Memory B cell (primary cell): ENCODE data around the gene FSD2.
"Not testable (repeated sequence)": the region's sequence is repeated elsewhere in the genome, so short reads cannot be mapped to it uniquely, and the experiment has no call there.

Experiments used
- ATAC-seq: fragments of 150-1000 bp; cut with Tn5 transposase; 2 replicates; pipeline ENCODE4 v1.10.0; 2021; ENCODE audit warnings: low read depth, mild to moderate bottlenecking, moderate library complexity
- DNase-seq, 2 donors: peaks; one replicate each; pipeline ENCODE4 v3.0.0; 2022; ENCODE audit warnings: low spot score in 2 of 2
- H3K27ac Mint-ChIP-seq: one replicate; pipeline ENCODE4 v1.8.0; 2022; ENCODE audit warnings: mild to moderate bottlenecking, moderate library complexity, mixed read lengths
- H3K27me3 Mint-ChIP-seq: one replicate; pipeline ENCODE4 v1.8.0; 2022; ENCODE audit warnings: mixed read lengths
- H3K36me3 Mint-ChIP-seq: one replicate; pipeline ENCODE4 v1.8.0; 2022; ENCODE audit warnings: mild to moderate bottlenecking, mixed read lengths
- H3K4me1 Mint-ChIP-seq: one replicate; pipeline ENCODE4 v1.8.0; 2022; ENCODE audit warnings: mixed read lengths
- H3K4me3 Mint-ChIP-seq: one replicate; pipeline ENCODE4 v1.8.0; 2022; ENCODE audit warnings: mild to moderate bottlenecking, moderate library complexity, mixed read lengths
- H3K9me3 Mint-ChIP-seq: one replicate; pipeline ENCODE4 v1.8.0; 2022; ENCODE audit warnings: mixed read lengths

FSD2 gene

DNA sequence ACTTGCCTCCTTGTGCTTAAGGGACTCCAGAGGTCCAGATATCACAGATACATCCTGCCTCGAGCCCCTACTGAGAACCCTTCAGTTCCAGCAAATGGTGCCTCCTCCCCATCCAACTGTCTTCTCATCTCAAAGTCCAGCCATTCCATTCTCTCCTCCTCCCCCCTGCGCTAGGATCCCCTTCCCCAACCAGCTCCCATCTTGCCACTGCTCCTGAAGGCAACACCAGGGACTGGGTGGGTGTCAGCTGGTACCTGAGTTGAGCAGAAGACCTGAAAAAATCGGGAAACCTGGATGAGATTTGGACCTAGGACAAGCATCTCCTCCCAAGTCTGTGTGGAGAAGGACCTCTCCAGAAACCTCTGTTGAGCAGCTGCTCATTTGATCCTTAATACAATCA lies 93.8 kb downstream of the FSD2 start:
- no peak for ATAC-seq
- DNase-seq: no peak
- no peak overlapping the region for H3K4me3 Mint-ChIP-seq
- H3K4me1 Mint-ChIP-seq: no peaks in the 10 kb centered on the region
- peaks cover 6% of the 10 kb centered on the region for H3K9me3 Mint-ChIP-seq
- H3K27ac Mint-ChIP-seq: no peak overlapping the region
- H3K27me3 Mint-ChIP-seq: peaks cover 20% of the 10 kb centered on the region
- peaks cover 3% of the 10 kb centered on the region for H3K36me3 Mint-ChIP-seq

DNA sequence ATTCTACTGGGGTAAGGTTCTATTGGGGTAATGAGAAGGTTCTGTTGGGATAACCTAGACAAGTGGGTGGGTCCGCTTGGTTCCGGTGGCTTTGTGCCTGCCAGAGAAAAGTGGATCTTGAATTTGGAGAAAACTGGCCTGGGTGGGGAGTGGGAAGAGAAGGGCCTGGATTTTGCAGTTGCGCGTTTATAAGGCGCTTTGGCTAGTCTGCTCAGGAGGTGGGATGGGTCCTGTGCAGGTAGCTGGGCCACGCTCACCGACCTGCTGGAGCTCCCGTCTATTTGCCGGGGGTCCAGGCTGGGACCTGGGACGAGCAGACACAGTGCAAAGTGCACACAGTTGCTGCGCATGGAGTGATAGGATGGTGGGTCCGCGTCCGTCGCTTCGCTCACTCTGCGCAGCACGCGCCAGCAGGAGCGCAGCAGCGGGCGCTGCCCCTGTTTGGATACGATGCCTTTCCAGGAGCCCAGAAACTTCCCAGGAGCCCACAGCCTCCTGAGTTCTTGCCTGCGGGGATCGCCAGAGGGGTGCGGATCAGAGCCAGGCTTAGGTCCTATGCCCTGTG lies 94.9 kb downstream of the FSD2 start:
- Mint-ChIP-seq H3K36me3 (no peaks in the 10 kb centered on the region), H3K27ac (no peak overlapping the region), H3K4me1 (no peaks in the 10 kb centered on the region), H3K9me3 (no peaks in the 10 kb centered on the region), H3K27me3 (peaks cover 19% of the 10 kb centered on the region), H3K4me3 (no peak overlapping the region)
- DNase-seq (no peak), ATAC-seq (no peak)

DNA sequence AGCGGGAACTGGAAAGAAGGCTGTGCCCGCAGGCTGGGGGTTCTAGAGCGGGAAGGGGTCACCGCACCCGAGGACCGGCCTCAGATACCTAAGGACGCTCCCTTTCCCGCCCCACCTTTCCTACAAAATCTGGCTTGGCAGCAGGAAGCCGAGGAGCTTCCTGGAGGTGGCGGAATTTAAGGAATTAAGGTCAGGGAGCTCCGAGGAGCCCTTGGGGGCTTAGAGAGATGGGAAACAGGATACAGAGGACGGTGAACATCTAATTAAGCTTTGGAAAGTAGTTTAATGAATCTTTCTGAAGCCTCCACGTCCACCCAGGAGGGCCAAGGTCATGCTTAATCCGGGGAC lies 95.7 kb downstream of the FSD2 start:
- Mint-ChIP-seq H3K4me1 (no peaks in the 10 kb centered on the region), H3K4me3 (no peak overlapping the region), H3K36me3 (no peaks in the 10 kb centered on the region), H3K27ac (no peak overlapping the region), H3K9me3 (no peaks in the 10 kb centered on the region), H3K27me3 (peaks cover 19% of the 10 kb centered on the region)
- ATAC-seq (no peak), DNase-seq (no peak)

DNA sequence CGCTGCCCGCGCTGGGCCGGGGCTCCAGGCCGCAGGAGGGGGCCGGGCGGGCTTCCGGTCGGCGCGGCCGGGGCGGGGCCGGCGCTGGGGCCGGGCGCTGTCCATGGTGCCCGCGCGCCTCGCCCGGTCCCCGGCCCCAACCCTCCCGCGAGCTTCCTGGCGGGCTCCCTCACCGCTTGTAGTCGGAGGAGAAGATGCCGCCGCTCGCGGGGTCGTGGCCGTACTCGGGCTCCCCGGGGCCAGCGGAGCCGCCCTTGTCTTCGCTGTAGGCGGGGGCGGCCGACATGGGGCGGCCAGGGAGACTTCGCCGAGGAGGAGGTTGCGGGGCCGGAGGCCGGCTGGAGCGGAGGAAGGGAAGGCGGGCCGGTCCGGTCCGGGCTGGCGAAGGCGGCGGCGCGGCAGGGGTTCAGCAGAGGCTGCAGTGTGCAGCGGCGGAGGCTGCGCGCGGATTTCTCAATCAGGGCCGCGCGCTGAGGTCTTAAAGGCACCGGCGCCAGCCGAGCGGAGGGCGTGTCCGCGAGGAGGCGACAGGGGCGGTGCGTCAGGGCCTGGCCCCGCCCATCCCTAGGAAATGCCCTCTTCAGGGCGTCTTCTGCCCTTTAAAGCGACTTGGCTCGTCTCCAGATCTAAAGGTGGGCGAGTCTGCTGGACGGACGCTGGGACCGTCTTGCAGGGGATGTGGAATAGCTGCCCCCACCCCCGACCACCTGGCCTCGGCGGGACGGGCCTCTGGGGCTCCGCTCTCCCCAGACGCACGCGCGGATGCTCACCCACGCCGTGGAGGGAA lies 96.3 kb downstream of the FSD2 start, which contains the start of gene AP3B2:
Gene AP3B2 (minus strand): TSS at position 455 of the 787 bp plus-strand sequence. CDS start 169 bp downstream, at position 286.
- Mint-ChIP-seq H3K27ac (no peak within 1 kb of the TSS), H3K36me3 (no peaks in the 10 kb centered on the region), H3K4me1 (no peaks in the 10 kb centered on the region), H3K4me3 (peak within 1 kb of the TSS; percentile 68), H3K9me3 (no peaks in the 10 kb centered on the region), H3K27me3 (peaks cover 19% of the 10 kb centered on the region)
- DNase-seq (peak; percentile 47 to 58), ATAC-seq (peak; percentile 89)

DNA sequence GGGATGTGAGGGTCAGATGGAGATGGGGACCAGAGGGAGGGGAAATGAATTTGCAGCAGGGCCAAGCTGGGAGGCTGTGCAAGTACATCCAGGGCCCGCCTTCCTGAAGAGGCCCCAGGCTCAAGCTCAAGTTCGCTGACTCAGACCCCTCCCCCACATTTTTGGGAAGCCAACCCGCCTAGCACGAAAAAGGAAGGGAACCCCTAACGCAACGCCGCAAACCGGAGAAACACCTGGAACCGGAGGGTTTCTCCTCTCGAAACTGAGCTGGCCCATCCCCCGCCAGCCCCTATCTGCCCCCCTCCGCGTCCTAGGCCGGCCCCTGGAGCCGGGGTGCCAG lies 96.8 kb downstream of the FSD2 start:
- no peak overlapping the region for H3K4me3 Mint-ChIP-seq
- no peaks in the 10 kb centered on the region for H3K4me1 Mint-ChIP-seq
- H3K27me3 Mint-ChIP-seq: peaks cover 17% of the 10 kb centered on the region
- ATAC-seq: no peak
- H3K36me3 Mint-ChIP-seq: no peaks in the 10 kb centered on the region
- no peak overlapping the region for H3K27ac Mint-ChIP-seq
- H3K9me3 Mint-ChIP-seq: no peaks in the 10 kb centered on the region
- DNase-seq: no peak

DNA sequence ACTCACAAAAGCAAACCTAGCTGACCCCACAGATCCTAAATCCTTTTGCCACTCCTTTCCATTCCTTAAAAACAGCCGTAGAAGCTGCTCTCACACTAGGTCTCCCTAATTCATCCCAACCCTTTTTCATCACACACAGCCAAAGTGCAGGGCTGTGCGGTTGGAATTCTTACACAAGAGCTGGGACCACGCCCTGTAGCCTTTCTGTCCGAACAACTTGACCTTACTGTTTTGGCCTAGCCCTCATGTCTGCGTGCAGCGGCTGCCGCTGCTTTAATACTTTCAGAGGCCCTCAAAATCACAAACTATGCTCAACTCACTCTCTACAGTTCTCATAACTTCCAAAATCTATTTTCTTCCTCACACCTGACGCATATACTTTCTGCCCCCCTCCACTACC lies 100.0 kb downstream of the FSD2 start:
- not testable (repeated sequence) for H3K4me3 Mint-ChIP-seq, ATAC-seq, H3K36me3 Mint-ChIP-seq, H3K4me1 Mint-ChIP-seq, H3K9me3 Mint-ChIP-seq, H3K27me3 Mint-ChIP-seq, DNase-seq, H3K27ac Mint-ChIP-seq
